ENCODE data around the gene DLG2. TPM values are rescaled to one million over a fixed set of nuclear protein-coding genes. Genes with fewer than 3 reads are reported as not detected.

Gene DLG2
- total RNA-seq, 1 donor from 2014 or later, result 5.1 TPM

DNA sequence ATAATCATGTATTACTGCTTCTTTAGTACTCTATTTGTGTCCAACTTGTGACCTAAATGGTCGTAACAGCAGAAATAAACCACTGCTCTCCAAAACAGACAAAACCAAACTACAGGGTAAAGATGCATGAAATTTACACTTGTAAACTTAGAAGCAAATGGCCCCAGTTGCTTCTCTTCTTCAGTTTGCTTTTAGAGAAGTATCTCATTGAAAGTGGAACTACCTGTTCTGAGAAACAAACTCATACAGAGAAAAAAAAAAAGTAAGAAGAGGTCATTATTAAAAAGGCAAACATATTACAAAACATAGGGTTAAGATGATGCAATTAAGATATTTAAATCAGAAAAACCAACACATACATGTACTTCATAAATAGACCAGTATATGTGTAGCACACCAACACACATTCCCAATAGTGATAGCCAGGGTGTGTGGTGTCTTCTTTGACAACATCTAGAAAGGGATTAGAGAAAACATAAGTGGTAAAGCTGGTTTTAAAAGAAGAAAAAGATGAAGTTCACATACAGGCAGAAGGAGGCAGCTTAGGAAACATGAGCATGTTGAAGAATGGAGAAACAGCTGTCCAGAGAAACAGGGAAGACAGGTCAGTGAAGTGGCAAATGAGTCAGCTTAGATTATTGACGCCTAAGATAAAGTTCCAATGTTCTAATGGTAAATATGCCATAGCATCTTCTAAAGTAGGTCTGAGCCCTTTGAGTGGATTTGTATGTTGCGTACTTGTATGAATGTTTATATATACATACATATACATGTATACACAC, 1496.3 kb downstream of the DLG2 start:
- TF ChIP-seq, protein P1, sequence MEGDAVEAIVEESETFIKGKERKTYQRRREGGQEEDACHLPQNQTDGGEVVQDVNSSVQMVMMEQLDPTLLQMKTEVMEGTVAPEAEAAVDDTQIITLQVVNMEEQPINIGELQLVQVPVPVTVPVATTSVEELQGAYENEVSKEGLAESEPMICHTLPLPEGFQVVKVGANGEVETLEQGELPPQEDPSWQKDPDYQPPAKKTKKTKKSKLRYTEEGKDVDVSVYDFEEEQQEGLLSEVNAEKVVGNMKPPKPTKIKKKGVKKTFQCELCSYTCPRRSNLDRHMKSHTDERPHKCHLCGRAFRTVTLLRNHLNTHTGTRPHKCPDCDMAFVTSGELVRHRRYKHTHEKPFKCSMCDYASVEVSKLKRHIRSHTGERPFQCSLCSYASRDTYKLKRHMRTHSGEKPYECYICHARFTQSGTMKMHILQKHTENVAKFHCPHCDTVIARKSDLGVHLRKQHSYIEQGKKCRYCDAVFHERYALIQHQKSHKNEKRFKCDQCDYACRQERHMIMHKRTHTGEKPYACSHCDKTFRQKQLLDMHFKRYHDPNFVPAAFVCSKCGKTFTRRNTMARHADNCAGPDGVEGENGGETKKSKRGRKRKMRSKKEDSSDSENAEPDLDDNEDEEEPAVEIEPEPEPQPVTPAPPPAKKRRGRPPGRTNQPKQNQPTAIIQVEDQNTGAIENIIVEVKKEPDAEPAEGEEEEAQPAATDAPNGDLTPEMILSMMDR (IDR thresholded peaks at IDR 0.05; ENCODE audit: unreplicated experiment), result no peak
- Mint-ChIP-seq H3K27me3 (ENCODE audit: unreplicated experiment) (no peaks in the 10 kb centered on the region), H3K9me3 (ENCODE audit: unreplicated experiment) (no peaks in the 10 kb centered on the region), H3K36me3 (ENCODE audit: low read depth, unreplicated experiment) (no peaks in the 10 kb centered on the region), H3K4me1 (ENCODE audit: unreplicated experiment) (no peaks in the 10 kb centered on the region), H3K4me3 (ENCODE audit: unreplicated experiment) (no peak overlapping the region), H3K27ac (ENCODE audit: unreplicated experiment) (no peak overlapping the region)
- no peak for DNase-seq (ENCODE audit: low spot score)

GRCh38 chr11:84129961-84130576, 1497.1 kb downstream of the DLG2 start:
- no peaks in the 10 kb centered on the region for H3K27me3 Mint-ChIP-seq (ENCODE audit: unreplicated experiment)
- TF ChIP-seq, protein P1 (IDR thresholded peaks at IDR 0.05; ENCODE audit: unreplicated experiment), result no peak

DNA sequence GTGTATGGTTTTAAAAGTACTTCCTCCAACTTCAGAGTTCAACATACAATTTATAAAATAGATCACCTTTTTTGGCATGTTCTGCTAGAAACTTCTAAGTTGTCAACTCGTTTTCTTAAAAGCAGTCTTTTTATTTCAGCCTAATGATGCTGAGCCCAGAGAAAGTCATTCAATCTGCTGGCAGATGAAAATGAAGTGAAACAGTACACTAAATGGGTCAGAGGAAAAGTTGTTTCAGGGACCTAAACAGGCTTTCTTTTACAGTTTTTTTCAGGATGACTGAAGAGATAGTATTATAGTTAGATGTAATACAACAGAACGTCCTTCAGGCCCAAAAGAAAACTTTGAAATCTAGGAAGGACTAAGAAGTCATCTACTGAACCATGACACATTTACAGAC, 1498.3 kb downstream of the DLG2 start:
- H3K4me3 Mint-ChIP-seq (ENCODE audit: unreplicated experiment), result no peak overlapping the region
- TF ChIP-seq, protein P1 (IDR thresholded peaks at IDR 0.05; ENCODE audit: unreplicated experiment), result no peak
- H3K27ac Mint-ChIP-seq (ENCODE audit: unreplicated experiment), result no peak overlapping the region
- DNase-seq (ENCODE audit: low spot score), result no peak
- H3K27me3 Mint-ChIP-seq (ENCODE audit: unreplicated experiment), result no peaks in the 10 kb centered on the region
- H3K9me3 Mint-ChIP-seq (ENCODE audit: unreplicated experiment), result no peaks in the 10 kb centered on the region
- H3K36me3 Mint-ChIP-seq (ENCODE audit: low read depth, unreplicated experiment), result no peaks in the 10 kb centered on the region
- H3K4me1 Mint-ChIP-seq (ENCODE audit: unreplicated experiment), result no peaks in the 10 kb centered on the region

More at GRCh38 chr11:84129961-84130576, 1497.1 kb downstream of the DLG2 start:
- no peak overlapping the region for H3K27ac Mint-ChIP-seq (ENCODE audit: unreplicated experiment)
- H3K4me1 Mint-ChIP-seq (ENCODE audit: unreplicated experiment), result no peaks in the 10 kb centered on the region
- H3K36me3 Mint-ChIP-seq (ENCODE audit: low read depth, unreplicated experiment), result no peaks in the 10 kb centered on the region
- no peaks in the 10 kb centered on the region for H3K9me3 Mint-ChIP-seq (ENCODE audit: unreplicated experiment)
- DNase-seq (ENCODE audit: low spot score), result no peak
- H3K4me3 Mint-ChIP-seq (ENCODE audit: unreplicated experiment), result no peak overlapping the region

DNA sequence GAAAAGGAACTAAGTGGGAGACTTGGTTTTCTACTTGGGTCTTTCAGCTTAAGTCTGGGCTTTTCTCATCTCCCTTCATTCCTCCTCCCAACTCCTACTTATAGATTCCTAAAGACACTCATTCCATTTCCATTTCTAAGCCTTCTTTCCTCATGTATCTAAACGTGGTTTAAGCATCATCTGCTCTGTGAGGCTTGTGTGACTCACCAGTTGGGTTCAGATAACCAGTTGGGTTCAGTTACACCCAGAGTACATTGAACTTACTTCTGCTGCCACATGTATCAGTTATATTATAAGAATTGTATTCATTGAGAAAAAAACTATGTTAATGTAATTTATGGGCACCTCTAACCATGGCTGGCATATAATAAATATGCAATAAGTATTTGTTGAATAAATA, 1509.8 kb downstream of the DLG2 start:
- TF ChIP-seq, protein P1 (IDR thresholded peaks at IDR 0.05; ENCODE audit: unreplicated experiment), result no peak
- no peaks in the 10 kb centered on the region for H3K9me3 Mint-ChIP-seq (ENCODE audit: unreplicated experiment)
- H3K27me3 Mint-ChIP-seq (ENCODE audit: unreplicated experiment), result peaks cover 1% of the 10 kb centered on the region
- H3K36me3 Mint-ChIP-seq (ENCODE audit: low read depth, unreplicated experiment), result no peaks in the 10 kb centered on the region
- H3K4me3 Mint-ChIP-seq (ENCODE audit: unreplicated experiment), result no peak overlapping the region
- no peaks in the 10 kb centered on the region for H3K4me1 Mint-ChIP-seq (ENCODE audit: unreplicated experiment)
- H3K27ac Mint-ChIP-seq (ENCODE audit: unreplicated experiment), result no peak overlapping the region
- DNase-seq (ENCODE audit: low spot score), result no peak

DNA sequence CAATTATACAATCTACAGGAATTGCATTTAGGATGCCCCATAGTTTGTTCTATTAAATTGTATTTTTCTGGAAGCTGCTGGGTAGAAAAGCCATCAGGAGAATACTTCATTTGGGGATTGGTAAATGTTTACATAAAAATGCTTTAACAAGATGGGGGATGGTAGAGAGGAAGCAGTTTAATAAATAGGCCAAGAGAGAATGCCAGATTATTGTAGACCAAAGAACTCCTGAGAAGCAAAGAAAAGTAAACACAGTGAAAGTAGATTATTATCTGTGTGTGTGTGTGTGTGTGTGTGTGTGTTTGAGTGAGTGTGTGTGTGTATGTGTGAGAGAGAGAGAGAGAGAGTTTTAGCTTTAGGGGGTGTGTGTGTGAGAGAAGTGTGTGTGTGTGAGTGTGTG, 1520.6 kb downstream of the DLG2 start:
- Mint-ChIP-seq H3K36me3 (ENCODE audit: low read depth, unreplicated experiment) (no peaks in the 10 kb centered on the region), H3K27me3 (ENCODE audit: unreplicated experiment) (no peaks in the 10 kb centered on the region), H3K4me3 (ENCODE audit: unreplicated experiment) (no peak overlapping the region), H3K9me3 (ENCODE audit: unreplicated experiment) (no peaks in the 10 kb centered on the region), H3K4me1 (ENCODE audit: unreplicated experiment) (peaks cover 15% of the 10 kb centered on the region), H3K27ac (ENCODE audit: unreplicated experiment) (no peak overlapping the region)
- TF ChIP-seq, protein P1 (IDR thresholded peaks at IDR 0.05; ENCODE audit: unreplicated experiment), result no peak
- DNase-seq (ENCODE audit: low spot score), result no peak
